ENCODE data around the gene CRTC3. TPM values are rescaled to one million over a fixed set of nuclear protein-coding genes. Genes with fewer than 3 reads are reported as not detected.

CRTC3 gene
- total RNA-seq, 2 experiments from 2014 or later = 70.5 to 74.1 TPM

DNA sequence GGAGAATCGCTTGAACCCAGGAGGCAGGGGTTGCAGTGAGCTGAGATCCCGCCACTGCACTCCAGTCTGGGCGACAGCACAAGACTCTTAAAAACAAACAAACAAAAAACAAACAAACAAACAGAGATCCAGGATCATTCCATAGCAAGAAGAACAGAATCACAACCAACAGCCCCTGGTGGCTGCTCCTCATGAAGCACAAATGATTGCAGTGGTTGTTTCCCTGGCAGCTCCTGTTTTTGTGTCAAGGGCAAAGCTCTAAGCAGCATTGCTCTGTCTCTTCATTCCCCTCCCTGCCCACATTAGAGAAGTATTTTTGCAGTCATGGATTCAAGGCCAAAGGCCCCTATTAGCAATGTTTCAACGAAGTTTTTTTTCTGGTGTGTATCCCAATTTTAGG, 161.6 kb downstream of the CRTC3 start:
- no peak overlapping the region for H3K4me3 Mint-ChIP-seq
- H3K4me1 Mint-ChIP-seq = peaks cover 49% of the 10 kb centered on the region
- no peak for ATAC-seq (ENCODE audit: low read depth)
- H3K27ac Mint-ChIP-seq = no peak overlapping the region
- H3K27me3 Mint-ChIP-seq = no peaks in the 10 kb centered on the region
- H3K36me3 Mint-ChIP-seq = peaks cover 10% of the 10 kb centered on the region
- H3K9me3 Mint-ChIP-seq = peaks cover 2% of the 10 kb centered on the region
- no peak for DNase-seq
- POLR2A ChIA-PET = interaction anchor here (0.9 to 2.2 kb wide), 3 partner anchors 12 to 44 kb away, joined by 3 to 8 read pairs (median 4); no protein-coding TSS in a partner anchor

DNA sequence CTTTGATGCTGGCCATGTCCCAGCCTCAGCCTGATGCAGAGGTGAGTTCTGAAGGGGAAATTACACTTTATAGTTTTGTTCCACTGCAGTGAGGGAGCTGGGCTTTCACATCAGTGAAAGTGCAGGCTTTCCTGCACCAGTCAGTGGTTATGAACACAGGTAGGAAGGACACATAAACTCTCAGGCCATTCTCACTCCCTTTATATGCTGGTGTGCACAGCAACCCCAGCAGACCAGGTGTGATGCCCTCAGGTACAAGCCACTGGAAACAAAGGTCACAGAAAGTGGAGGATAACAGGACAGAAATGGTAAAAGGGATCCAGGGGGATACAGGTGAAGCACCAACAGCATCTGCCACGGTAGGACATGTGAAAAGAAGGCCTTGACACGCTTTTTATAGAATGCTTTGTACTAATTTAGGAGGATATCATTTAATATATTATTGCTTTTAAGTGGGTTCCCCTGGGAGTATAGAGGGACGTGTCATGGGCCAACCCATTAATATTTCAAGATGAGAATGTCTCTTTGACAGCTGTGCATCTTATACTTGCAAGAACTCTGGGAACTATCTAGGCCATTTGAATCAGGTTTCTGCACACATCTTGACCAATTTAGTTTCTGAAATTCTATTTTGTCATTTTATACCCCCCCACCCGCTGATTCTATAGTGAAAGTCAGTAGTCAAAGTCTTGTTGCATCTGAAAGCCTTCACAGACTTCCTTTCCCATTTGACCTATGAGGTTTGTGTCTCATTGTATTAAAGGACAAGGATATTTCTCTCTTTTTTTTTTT, 162.5 kb downstream of the CRTC3 start:
- H3K4me1 Mint-ChIP-seq = peaks cover 47% of the 10 kb centered on the region
- ATAC-seq (ENCODE audit: low read depth) = peak; percentile 25
- no peaks in the 10 kb centered on the region for H3K27me3 Mint-ChIP-seq
- DNase-seq = no peak
- POLR2A ChIA-PET = interaction anchor here (0.5 to 2.2 kb wide), 3 partner anchors 25 to 45 kb away, joined by 3 to 4 read pairs (median 3); no protein-coding TSS in a partner anchor
- H3K4me3 Mint-ChIP-seq = no peak overlapping the region
- H3K9me3 Mint-ChIP-seq = peaks cover 2% of the 10 kb centered on the region
- H3K36me3 Mint-ChIP-seq = peaks cover 11% of the 10 kb centered on the region
- H3K27ac Mint-ChIP-seq = peak overlapping the region; percentile 42

Other genes with a start within 250 kb of the CRTC3 start
- gene ZNF774, start 177.6 kb upstream of the CRTC3 start, total RNA-seq = 1 to 10 TPM; 1.6 to 2.4 TPM
- 100 to 1,000 TPM; 211 to 220 TPM for gene IQGAP1, start 141.7 kb upstream of the CRTC3 start, total RNA-seq
- 10 to 100 TPM; 36.6 to 41.0 TPM for gene BLM, start 187.4 kb downstream of the CRTC3 start, total RNA-seq

Measured in activated naive CD8-positive, alpha-beta T cell treated with anti-CD3 and anti-CD28 coated beads, Interleukin-2, amount 10 ng/mL, durations not matched to agents 7 days and 5 days (primary cell).